Measurements from ENCODE around the gene SPDYE17. TPM values are rescaled to one million over a fixed set of nuclear protein-coding genes. Genes with fewer than 3 reads are reported as not detected.
"Not testable (repeated sequence)": the region's sequence is repeated elsewhere in the genome, so short reads cannot be mapped to it uniquely, and the experiment has no call there.

SPDYE17 gene, protein sequence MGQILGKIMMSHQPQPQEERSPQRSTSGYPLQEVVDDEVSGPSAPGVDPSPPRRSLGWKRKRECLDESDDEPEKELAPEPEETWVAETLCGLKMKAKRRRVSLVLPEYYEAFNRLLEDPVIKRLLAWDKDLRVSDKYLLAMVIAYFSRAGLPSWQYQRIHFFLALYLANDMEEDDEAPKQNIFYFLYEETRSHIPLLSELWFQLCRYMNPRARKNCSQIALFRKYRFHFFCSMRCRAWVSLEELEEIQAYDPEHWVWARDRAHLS
- total RNA-seq = not detected

DNA sequence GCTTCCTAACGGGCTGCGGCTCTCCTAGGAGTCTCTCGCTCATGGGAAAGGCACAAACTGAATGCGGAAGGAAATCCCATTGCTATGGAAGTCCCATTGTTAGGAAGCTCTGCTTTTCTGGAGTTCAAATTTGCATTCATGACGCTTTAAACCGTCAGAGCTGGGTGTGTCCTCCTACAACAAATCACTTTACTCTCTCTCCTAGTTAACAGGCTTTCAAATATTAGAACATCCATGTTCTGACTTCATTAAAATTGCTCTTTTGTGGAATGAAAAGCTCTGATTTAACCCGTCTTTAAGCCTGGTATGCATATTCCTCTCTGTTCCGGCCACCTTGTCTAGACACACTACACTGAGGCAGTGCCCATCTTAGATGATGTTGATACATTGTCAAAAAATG is at the start of gene SPDYE17:
SPDYE17 (minus strand) TSS at position 101 of the 400 bp plus-strand sequence. CDS start 1,791 bp downstream, outside the sequence.
- CTCF ChIA-PET; H3K9me3 Mint-ChIP-seq (ENCODE audit: low read depth); H3K4me3 Mint-ChIP-seq; H3K27ac Mint-ChIP-seq; ATAC-seq; H3K27me3 Mint-ChIP-seq; H3K4me1 Mint-ChIP-seq; H3K36me3 Mint-ChIP-seq (ENCODE audit: low read depth); DNase-seq; POLR2A ChIA-PET; intact Hi-C loops (cut with DNase I, micrococcal nuclease): not testable (repeated sequence)

DNA sequence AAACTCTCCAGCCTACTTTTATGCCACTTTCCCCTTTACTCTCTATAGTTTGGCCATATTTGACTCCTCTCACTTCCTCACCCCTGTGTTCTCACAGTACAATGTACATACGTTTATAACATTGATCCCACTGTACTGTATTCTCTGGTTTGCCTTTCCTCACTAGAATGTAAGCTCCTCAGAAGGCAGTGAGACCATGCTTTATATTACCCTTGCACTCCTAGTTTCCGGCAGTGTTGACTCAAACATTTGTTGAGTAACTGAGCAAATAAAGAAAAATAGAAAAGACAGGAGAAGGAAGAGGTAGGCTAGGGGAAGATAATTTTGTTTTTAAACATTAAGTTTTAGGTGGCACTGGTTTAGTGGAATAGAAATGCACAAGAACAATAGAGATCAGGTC is 48.1 kb upstream of the SPDYE17 start:
- DNase-seq; H3K4me1 Mint-ChIP-seq; H3K27ac Mint-ChIP-seq; POLR2A ChIA-PET; H3K9me3 Mint-ChIP-seq (ENCODE audit: low read depth); H3K4me3 Mint-ChIP-seq; intact Hi-C loops (cut with DNase I, micrococcal nuclease); H3K27me3 Mint-ChIP-seq; CTCF ChIA-PET; H3K36me3 Mint-ChIP-seq (ENCODE audit: low read depth); ATAC-seq: not testable (repeated sequence)

DNA sequence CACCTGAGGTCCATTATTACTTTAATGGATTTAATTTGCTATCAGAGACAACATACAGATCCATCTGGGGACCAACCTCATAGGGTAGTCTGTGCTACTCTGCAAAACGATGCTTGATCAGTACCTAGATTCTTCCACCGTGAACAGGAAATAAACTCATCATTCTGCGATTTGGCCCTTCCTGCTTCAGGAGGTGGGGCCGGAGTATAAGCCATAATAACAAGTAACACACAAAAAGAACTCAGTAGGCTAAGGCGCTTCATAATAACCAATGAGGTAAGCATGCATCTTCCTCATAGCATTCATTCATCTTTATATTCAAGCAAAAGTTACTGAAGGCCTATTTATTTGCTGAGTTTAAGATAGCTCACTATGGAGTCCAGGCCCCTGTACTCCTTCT is 47.5 kb upstream of the SPDYE17 start:
- intact Hi-C loops (cut with DNase I, micrococcal nuclease); CTCF ChIA-PET; H3K27me3 Mint-ChIP-seq: not testable (repeated sequence)

DNA sequence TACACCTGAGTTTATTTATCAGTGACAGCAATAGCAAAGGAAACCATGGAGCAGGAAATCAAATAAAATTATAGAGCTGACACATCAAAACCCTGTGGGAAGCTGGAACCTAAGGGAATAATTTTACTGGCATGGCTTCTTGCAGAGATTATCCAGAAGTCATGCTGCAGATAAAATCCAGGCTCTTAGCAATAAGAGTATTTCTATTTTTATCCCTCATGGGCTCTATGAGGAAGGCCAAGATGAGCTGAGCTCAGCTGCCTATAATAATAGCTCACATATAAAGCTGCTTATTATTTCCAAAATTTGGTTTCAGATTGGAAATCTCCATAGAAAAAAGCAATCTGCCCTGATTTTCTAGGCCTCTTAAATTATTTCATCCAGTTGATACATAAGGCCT is 47.0 kb upstream of the SPDYE17 start:
- intact Hi-C loops (cut with DNase I, micrococcal nuclease); H3K4me1 Mint-ChIP-seq; DNase-seq; CTCF ChIA-PET; H3K4me3 Mint-ChIP-seq; H3K9me3 Mint-ChIP-seq (ENCODE audit: low read depth); POLR2A ChIA-PET; H3K27me3 Mint-ChIP-seq; H3K27ac Mint-ChIP-seq; ATAC-seq: not testable (repeated sequence)
- peaks cover 15% of the 10 kb centered on the region for H3K36me3 Mint-ChIP-seq (ENCODE audit: low read depth)

More for the DNA sequence above, 47.5 kb upstream of the SPDYE17 start:
- H3K27ac Mint-ChIP-seq; POLR2A ChIA-PET; DNase-seq; H3K4me1 Mint-ChIP-seq; ATAC-seq; H3K36me3 Mint-ChIP-seq (ENCODE audit: low read depth); H3K9me3 Mint-ChIP-seq (ENCODE audit: low read depth); H3K4me3 Mint-ChIP-seq: not testable (repeated sequence)

DNA sequence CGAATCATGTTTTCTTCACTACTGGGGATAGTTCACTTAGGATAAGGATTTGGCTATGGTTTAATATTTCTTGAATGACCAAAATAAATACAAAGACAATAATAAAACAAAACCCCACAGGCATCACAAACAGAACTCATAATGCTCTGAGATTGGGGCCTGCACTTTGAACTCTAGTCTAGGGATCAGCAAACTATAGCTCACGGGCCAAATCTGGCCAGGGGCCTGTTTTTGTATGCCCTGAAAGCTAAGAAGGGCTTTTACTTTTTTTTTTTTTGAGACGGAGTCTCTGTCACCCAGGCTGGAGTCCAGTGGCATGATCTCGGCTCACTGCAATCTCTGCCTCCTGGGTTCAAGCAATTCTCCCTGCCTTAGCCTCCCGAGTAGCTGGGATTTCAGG is 44.9 kb upstream of the SPDYE17 start:
- H3K9me3 Mint-ChIP-seq (ENCODE audit: low read depth); intact Hi-C loops (cut with DNase I, micrococcal nuclease); H3K4me3 Mint-ChIP-seq; DNase-seq; H3K27ac Mint-ChIP-seq; H3K4me1 Mint-ChIP-seq; ATAC-seq; H3K27me3 Mint-ChIP-seq; POLR2A ChIA-PET; CTCF ChIA-PET: not testable (repeated sequence)
- peaks cover 16% of the 10 kb centered on the region for H3K36me3 Mint-ChIP-seq (ENCODE audit: low read depth)

DNA sequence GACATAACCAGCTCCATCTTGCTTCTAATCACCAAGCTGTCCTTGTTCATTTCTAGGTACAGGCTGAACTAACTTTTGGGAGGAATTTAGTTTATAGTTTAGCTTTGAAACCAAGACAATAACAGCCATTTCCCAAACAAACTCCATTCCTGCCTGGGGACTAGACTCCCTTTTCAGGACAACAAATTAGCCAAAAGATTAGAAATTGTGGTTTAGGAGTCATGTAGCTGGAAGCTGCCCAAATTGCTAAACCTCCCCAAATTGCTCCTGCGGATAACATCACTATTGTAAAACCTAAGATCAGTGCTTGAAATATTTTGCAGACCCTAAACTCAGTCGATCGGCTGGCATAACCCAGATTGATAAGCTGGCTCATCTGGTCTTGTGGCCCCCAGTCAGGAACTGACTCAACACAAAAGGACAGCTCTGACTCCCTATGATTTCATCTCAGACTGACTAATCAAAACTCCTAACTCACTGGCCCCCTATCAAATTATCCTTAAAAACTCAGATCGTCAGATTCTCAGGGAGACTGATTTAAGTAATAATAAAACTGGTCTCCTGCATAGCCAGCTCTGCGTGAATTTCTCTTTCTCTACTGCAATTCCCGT is 42.7 kb upstream of the SPDYE17 start:
- CTCF ChIA-PET, H3K4me3 Mint-ChIP-seq, ATAC-seq: not testable (repeated sequence)

DNA sequence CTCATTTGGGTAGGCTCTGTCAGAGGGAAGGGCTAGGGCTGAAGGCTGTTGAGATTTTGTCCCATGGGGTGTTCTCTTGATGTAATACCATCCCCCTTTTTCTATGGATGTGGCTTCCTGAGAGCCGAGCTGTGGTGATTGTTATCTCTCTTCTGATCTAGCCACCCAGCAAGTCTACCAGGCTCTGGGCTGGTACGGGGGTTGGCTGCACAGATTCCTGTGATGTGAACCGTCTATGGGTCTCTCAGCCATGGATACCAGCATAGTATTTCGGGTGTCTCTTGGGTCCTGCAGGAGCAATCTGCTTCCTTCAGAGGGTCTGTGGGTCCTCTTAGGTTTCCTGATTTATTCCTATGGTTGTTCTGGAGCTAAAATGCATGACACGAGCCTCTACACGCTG is 38.9 kb upstream of the SPDYE17 start:
- ATAC-seq; H3K9me3 Mint-ChIP-seq (ENCODE audit: low read depth); H3K4me3 Mint-ChIP-seq; H3K27me3 Mint-ChIP-seq; CTCF ChIA-PET; POLR2A ChIA-PET; intact Hi-C loops (cut with DNase I, micrococcal nuclease); DNase-seq: not testable (repeated sequence)
- Mint-ChIP-seq H3K4me1 (peaks cover 12% of the 10 kb centered on the region), H3K27ac (peak overlapping the region; percentile 9), H3K36me3 (ENCODE audit: low read depth) (peaks cover 25% of the 10 kb centered on the region)

More for the DNA sequence above, 42.7 kb upstream of the SPDYE17 start:
- H3K9me3 Mint-ChIP-seq (ENCODE audit: low read depth); POLR2A ChIA-PET; intact Hi-C loops (cut with DNase I, micrococcal nuclease); H3K27ac Mint-ChIP-seq; H3K27me3 Mint-ChIP-seq; H3K4me1 Mint-ChIP-seq; DNase-seq: not testable (repeated sequence)
- peaks cover 23% of the 10 kb centered on the region for H3K36me3 Mint-ChIP-seq (ENCODE audit: low read depth)

DNA sequence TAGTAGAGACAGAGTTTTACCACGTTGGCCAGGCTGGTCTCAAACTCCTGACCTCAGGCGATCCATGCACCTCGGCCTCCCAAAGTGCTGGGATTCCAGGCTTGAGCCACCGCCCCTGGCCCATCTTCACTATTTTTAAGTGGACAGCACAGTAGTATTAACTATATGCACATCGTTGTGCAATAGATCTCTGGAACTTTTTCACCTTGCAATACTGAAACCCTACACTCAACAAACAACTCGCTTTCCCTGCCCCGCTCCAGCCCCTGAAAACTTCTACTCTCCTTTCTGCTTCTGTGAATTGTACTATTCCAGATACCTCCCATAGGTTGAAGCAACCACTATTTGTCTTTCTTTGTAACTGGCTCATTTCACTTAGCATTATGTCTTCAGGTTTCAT is 33.7 kb upstream of the SPDYE17 start:
- H3K36me3 Mint-ChIP-seq (ENCODE audit: low read depth); H3K27ac Mint-ChIP-seq; CTCF ChIA-PET; H3K4me3 Mint-ChIP-seq; H3K9me3 Mint-ChIP-seq (ENCODE audit: low read depth); intact Hi-C loops (cut with DNase I, micrococcal nuclease); ATAC-seq; DNase-seq; POLR2A ChIA-PET; H3K27me3 Mint-ChIP-seq: not testable (repeated sequence)
- H3K4me1 Mint-ChIP-seq = peaks cover 12% of the 10 kb centered on the region

DNA sequence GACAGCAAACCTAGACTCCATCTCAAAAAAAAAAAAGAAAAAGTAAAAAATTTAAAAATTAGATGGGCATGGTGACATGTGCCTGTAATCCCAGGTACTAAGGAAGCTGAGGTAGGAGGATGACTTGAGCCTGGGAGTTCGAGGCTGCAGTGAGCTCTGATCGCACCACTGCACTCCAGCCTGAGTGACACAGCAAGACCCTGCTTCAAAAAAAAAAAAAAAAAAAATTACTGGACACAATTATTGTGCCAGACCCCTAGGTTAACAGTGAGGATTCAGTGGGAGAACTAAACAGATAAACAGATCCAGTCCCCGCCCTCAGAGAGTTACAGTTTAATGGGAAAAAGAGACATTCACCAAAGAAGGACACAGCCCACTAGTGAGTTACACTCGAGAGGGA is 31.6 kb upstream of the SPDYE17 start:
- CTCF ChIA-PET; intact Hi-C loops (cut with DNase I, micrococcal nuclease); POLR2A ChIA-PET; H3K4me1 Mint-ChIP-seq; DNase-seq; H3K36me3 Mint-ChIP-seq (ENCODE audit: low read depth); H3K9me3 Mint-ChIP-seq (ENCODE audit: low read depth); H3K27ac Mint-ChIP-seq; ATAC-seq; H3K4me3 Mint-ChIP-seq; H3K27me3 Mint-ChIP-seq: not testable (repeated sequence)

DNA sequence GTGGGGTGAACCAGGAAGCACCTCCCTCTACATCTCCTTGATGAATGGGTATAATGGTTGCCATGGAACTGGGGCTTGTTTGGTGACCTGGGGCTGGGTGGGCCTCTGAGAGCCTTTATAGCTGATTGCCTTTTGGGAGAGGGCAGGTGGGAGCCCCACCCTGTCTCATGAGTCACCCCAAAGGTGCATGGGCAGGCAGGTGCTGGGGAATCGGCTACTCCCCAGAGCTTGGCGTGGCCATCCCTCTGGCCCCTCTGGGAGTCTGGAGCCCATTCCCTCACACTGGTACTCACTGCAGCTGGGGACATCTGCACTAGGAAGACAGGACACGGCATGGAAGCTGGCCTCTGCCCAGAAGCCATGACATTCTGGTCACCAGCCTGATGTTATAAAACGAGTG is 30.4 kb upstream of the SPDYE17 start, which contains the start of gene SPDYE18:
SPDYE18 (minus strand) TSS at position 2 of the 400 bp plus-strand sequence. CDS start 2,046 bp downstream, outside the sequence.
- H3K9me3 Mint-ChIP-seq (ENCODE audit: low read depth); ATAC-seq: not testable (repeated sequence)

DNA sequence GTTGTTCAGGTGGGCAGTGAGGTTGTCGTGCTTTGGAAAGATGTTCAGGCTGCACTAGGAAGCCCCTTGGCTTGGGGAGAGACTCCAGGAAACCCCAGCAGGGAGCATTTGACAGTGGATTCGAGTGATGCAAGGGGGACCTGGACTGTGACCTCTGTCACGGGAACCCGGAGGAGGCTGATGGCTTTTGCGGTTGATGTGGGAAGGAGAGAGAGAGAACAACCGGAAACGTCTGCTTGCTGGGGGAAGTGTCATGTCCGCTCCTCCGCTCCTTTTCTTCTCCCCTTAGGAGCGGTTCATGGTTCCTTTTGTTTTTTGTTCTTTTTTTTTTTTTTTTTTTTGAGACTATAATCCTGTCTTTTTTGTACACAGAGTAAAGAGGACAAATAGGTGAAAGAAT is 5.8 kb downstream of the SPDYE17 start:
- intact Hi-C loops (cut with DNase I, micrococcal nuclease); H3K4me1 Mint-ChIP-seq; CTCF ChIA-PET; H3K36me3 Mint-ChIP-seq (ENCODE audit: low read depth); ATAC-seq; H3K27ac Mint-ChIP-seq; H3K4me3 Mint-ChIP-seq; POLR2A ChIA-PET; H3K9me3 Mint-ChIP-seq (ENCODE audit: low read depth); DNase-seq; H3K27me3 Mint-ChIP-seq: not testable (repeated sequence)

More for the DNA sequence above, 30.4 kb upstream of the SPDYE17 start, which contains the start of gene SPDYE18:
- DNase-seq; H3K36me3 Mint-ChIP-seq (ENCODE audit: low read depth); CTCF ChIA-PET; H3K27me3 Mint-ChIP-seq; POLR2A ChIA-PET; H3K27ac Mint-ChIP-seq; intact Hi-C loops (cut with DNase I, micrococcal nuclease); H3K4me1 Mint-ChIP-seq; H3K4me3 Mint-ChIP-seq: not testable (repeated sequence)

DNA sequence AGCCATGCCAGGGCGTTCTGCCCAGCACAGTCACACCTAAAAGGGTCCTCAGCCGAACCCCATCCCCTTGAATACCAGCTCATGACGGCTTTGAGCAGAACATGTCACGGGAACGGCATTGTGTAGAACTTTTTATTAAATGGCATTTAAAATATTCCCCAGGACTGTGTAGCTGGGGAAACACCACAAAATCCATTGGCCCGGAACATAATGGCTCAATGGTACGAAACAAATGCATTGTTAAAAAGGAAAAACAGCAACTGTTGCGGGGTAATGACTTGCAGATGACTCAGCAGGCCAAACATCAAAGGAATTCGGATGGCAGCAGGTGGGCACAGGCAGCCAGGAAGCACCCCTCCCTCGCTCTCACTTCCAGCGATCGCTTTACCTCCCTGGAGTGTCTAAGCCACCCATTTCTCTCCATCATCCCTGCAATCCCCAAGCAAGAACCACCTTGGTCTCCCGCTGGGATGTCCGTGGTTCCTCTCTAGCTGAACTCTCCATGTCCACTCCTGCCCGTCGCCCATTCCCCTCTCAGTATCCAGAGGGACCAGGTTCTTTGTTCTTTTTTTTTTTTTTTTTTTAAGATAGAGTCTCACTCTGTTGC is 22.0 kb downstream of the SPDYE17 start:
- H3K36me3 Mint-ChIP-seq (ENCODE audit: low read depth); CTCF ChIA-PET; H3K27me3 Mint-ChIP-seq: not testable (repeated sequence)

More for the DNA sequence above, 22.0 kb downstream of the SPDYE17 start:
- H3K4me3 Mint-ChIP-seq; H3K4me1 Mint-ChIP-seq; intact Hi-C loops (cut with DNase I, micrococcal nuclease); DNase-seq; H3K27ac Mint-ChIP-seq; POLR2A ChIA-PET; H3K9me3 Mint-ChIP-seq (ENCODE audit: low read depth); ATAC-seq: not testable (repeated sequence)

Data from activated CD4-positive, alpha-beta T cell treated with anti-CD3 and anti-CD28 coated beads for 36 hours (primary cell).